Ovary (tissue), 3 donors: ENCODE results near the gene INTS6L.

Experiments
- EP300 ChIP-seq: sonication (generic); formaldehyde crosslinking; IDR thresholded peaks from one replicate; pipeline ENCODE4 v1.6.1; 2017; ENCODE audit warnings: antibody characterized with exemption
- POLR2A ChIP-seq: fragments of 450-650 bp; IDR thresholded peaks from one replicate; pipeline ENCODE4 v1.6.1; 2017; ENCODE audit warnings: antibody characterized with exemption, mild to moderate bottlenecking, moderate library complexity
- TF ChIP-seq, protein P1 (sequence below), 3 donors: fragments of 450-650 bp in 2 of 3; fragments of 200-600 bp in 1 of 3; IDR thresholded peaks; one replicate each; pipeline versions ENCODE4 v1.5.1 to v1.8.0; 2016 to 2022; ENCODE audit warnings: antibody characterized with exemption in 3 of 3, mild to moderate bottlenecking in 1 of 3
- donor health status: DM: no; HTN: no; CAD: no.

DNA sequence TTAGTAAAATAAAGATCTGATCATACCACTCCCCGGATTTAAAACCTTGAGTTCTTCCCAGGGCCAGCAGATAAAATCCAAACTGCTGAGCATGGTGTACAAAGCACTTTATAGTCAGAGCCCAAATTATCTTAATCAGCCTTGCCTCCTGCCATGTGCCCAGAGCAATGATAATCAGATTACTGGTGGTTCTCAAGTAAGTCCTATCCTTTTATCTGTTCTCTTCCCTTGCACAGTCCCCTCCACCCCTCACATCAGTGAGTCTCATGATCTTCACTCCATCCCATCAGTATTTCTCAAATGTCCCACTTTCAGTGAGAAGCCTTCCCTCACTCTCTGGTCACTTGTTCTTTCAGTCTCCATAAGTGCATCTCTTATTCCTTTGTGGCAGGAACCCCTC, 22.7 kb downstream of the INTS6L start:
- TF ChIP-seq, protein P1, sequence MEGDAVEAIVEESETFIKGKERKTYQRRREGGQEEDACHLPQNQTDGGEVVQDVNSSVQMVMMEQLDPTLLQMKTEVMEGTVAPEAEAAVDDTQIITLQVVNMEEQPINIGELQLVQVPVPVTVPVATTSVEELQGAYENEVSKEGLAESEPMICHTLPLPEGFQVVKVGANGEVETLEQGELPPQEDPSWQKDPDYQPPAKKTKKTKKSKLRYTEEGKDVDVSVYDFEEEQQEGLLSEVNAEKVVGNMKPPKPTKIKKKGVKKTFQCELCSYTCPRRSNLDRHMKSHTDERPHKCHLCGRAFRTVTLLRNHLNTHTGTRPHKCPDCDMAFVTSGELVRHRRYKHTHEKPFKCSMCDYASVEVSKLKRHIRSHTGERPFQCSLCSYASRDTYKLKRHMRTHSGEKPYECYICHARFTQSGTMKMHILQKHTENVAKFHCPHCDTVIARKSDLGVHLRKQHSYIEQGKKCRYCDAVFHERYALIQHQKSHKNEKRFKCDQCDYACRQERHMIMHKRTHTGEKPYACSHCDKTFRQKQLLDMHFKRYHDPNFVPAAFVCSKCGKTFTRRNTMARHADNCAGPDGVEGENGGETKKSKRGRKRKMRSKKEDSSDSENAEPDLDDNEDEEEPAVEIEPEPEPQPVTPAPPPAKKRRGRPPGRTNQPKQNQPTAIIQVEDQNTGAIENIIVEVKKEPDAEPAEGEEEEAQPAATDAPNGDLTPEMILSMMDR (IDR thresholded peaks at IDR 0.05) = no peak
- TF ChIP-seq EP300 (no peak), POLR2A (no peak)
